IMR-90 (cell line): ENCODE data around the gene ACTN1.

Experiments
- BHLHE40 ChIP-seq: fragments of 150-350 bp; IDR thresholded peaks from 2 replicates; pipeline ENCODE4 v1.6.1; 2016; ENCODE audit warnings: mild to moderate bottlenecking, low read depth, low read length
- FOS ChIP-seq: fragments of 150-350 bp; IDR thresholded peaks from 2 replicates; pipeline ENCODE4 v1.6.1; 2016; ENCODE audit warnings: low read depth, low read length
- MAZ ChIP-seq: IDR thresholded peaks from 2 replicates; pipeline ENCODE4 v1.6.1; 2012; ENCODE audit warnings: low read depth, mild to moderate bottlenecking, low read length, improper control_type of control experiment, moderate library complexity, borderline replicate concordance
- MXI1 ChIP-seq: IDR thresholded peaks from 2 replicates; pipeline ENCODE4 v1.6.1; 2012; ENCODE audit warnings: low read depth, mild to moderate bottlenecking, low read length, moderate library complexity, borderline replicate concordance
- POLR2A ChIP-seq: IDR thresholded peaks from 2 replicates; pipeline ENCODE4 v1.6.1; 2012; ENCODE audit warnings: mild to moderate bottlenecking, low read depth, low read length
- RAD21 ChIP-seq: IDR thresholded peaks from 2 replicates; pipeline ENCODE4 v1.6.1; 2012; ENCODE audit warnings: low read length, improper control_type of control experiment
- RCOR1 ChIP-seq: IDR thresholded peaks from 2 replicates; pipeline ENCODE4 v1.6.1; 2012; ENCODE audit warnings: mild to moderate bottlenecking, low read length, improper control_type of control experiment; ENCODE audit not compliant: insufficient replicate concordance
- SMC3 ChIP-seq: fragments of 150-350 bp; IDR thresholded peaks from 2 replicates; pipeline ENCODE4 v1.6.1; 2016; ENCODE audit warnings: low read depth, mild to moderate bottlenecking, antibody characterized with exemption, low read length, moderate library complexity
- TF ChIP-seq, protein P1 (sequence below): conservative IDR thresholded peaks from 2 replicates; pipeline ENCODE4 v1.5.1; 2012; ENCODE audit warnings: mild to moderate bottlenecking, low read depth, low read length, improper control_type of control experiment
- TF ChIP-seq, protein P2 (sequence below): fragments of 150-350 bp; IDR thresholded peaks from 2 replicates; pipeline ENCODE4 v1.6.1; 2017; ENCODE audit warnings: mild to moderate bottlenecking, antibody characterized with exemption, low read length, low read depth
- TF ChIP-seq, protein P3 (sequence below): fragments of 150-350 bp; IDR thresholded peaks from 2 replicates; pipeline ENCODE4 v1.6.1; 2016; ENCODE audit warnings: low read depth, mild to moderate bottlenecking, low read length, moderate library complexity, borderline replicate concordance

DNA sequence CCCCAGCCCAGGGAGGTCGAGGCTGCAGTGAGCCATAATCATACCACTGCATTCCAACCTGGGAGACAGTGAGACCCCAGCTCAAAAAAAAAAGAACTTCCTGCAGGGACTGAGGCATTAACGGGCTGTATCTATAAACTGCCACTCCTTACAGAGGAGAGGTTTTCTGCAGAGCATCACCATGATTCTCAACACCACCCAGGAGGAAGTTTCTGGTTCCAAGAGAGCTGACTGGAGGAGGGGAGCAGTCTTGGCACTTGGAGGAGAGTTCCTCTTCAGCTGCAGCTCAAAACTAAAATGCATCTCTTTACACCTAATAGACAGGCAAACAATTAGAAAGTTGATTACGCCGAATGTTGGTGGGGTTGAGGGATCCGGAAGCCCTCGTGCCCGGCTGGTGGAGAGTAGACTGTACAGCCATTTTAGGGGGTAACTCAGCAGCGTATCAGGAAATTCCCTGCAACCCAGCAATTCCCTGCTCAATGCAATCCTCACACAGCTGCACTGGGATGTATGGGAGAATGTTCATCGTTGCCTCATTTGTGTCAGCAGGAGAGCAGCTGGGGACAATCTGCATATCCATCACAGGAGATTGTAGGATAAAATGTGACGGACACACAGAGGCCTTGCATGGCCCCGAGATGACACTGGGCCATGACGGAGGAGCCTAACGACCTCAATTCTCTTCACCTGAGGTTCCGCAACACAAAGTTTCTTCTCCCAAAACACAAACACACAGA, 36.6 kb downstream of the ACTN1 start:
- TF ChIP-seq, protein P1, sequence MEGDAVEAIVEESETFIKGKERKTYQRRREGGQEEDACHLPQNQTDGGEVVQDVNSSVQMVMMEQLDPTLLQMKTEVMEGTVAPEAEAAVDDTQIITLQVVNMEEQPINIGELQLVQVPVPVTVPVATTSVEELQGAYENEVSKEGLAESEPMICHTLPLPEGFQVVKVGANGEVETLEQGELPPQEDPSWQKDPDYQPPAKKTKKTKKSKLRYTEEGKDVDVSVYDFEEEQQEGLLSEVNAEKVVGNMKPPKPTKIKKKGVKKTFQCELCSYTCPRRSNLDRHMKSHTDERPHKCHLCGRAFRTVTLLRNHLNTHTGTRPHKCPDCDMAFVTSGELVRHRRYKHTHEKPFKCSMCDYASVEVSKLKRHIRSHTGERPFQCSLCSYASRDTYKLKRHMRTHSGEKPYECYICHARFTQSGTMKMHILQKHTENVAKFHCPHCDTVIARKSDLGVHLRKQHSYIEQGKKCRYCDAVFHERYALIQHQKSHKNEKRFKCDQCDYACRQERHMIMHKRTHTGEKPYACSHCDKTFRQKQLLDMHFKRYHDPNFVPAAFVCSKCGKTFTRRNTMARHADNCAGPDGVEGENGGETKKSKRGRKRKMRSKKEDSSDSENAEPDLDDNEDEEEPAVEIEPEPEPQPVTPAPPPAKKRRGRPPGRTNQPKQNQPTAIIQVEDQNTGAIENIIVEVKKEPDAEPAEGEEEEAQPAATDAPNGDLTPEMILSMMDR, result no peak
- TF ChIP-seq MXI1 (no peak), POLR2A (no peak), RAD21 (no peak), SMC3 (no peak), MAZ (no peak), BHLHE40 (no peak), RCOR1 (no peak), FOS (no peak)
- TF ChIP-seq, protein P2, sequence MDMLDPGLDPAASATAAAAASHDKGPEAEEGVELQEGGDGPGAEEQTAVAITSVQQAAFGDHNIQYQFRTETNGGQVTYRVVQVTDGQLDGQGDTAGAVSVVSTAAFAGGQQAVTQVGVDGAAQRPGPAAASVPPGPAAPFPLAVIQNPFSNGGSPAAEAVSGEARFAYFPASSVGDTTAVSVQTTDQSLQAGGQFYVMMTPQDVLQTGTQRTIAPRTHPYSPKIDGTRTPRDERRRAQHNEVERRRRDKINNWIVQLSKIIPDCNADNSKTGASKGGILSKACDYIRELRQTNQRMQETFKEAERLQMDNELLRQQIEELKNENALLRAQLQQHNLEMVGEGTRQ, result no peak
- TF ChIP-seq, protein P3, sequence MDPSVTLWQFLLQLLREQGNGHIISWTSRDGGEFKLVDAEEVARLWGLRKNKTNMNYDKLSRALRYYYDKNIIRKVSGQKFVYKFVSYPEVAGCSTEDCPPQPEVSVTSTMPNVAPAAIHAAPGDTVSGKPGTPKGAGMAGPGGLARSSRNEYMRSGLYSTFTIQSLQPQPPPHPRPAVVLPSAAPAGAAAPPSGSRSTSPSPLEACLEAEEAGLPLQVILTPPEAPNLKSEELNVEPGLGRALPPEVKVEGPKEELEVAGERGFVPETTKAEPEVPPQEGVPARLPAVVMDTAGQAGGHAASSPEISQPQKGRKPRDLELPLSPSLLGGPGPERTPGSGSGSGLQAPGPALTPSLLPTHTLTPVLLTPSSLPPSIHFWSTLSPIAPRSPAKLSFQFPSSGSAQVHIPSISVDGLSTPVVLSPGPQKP, result no peak
